Mucosa of rectum (tissue), 2 donors: ENCODE results near the gene SNX27.

Experiments
- H3K27ac ChIP-seq, 2 donors: one replicate each; pipeline ENCODE4 v1.7.0; 2013; ENCODE audit warnings: inconsistent platforms in 2 of 2, low read depth in 2 of 2, low read length in 2 of 2
- H3K27me3 ChIP-seq, 2 donors: one replicate each; pipeline ENCODE4 v1.7.0; 2013; ENCODE audit warnings: low read length in 2 of 2; ENCODE audit not compliant: control insufficient read depth in 2 of 2, insufficient read depth in 2 of 2
- H3K36me3 ChIP-seq, 2 donors: one replicate each; pipeline ENCODE4 v1.7.0; 2013; ENCODE audit warnings: low read length in 2 of 2; ENCODE audit not compliant: control insufficient read depth in 2 of 2, insufficient read depth in 2 of 2
- H3K4me1 ChIP-seq, 2 donors: one replicate each; pipeline ENCODE4 v1.7.0; 2013; ENCODE audit warnings: low read length in 2 of 2, mild to moderate bottlenecking in 1 of 2; ENCODE audit not compliant: control insufficient read depth in 2 of 2, insufficient read depth in 2 of 2
- H3K4me3 ChIP-seq, 2 donors: one replicate each; pipeline ENCODE4 v1.7.0; 2013; ENCODE audit warnings: low read length in 2 of 2
- H3K9ac ChIP-seq, 2 donors: one replicate each; pipeline ENCODE4 v1.7.0; 2013; ENCODE audit warnings: low read length in 2 of 2, low read depth in 1 of 2, mild to moderate bottlenecking in 1 of 2
- H3K9me3 ChIP-seq, 2 donors: one replicate each; pipeline ENCODE4 v1.7.0; 2013; ENCODE audit warnings: low read length in 2 of 2; ENCODE audit not compliant: control insufficient read depth in 2 of 2
- donor health status: healthy.
- donor health status: Normal muscosa, but diverticular disease.

The SNX27 gene

DNA sequence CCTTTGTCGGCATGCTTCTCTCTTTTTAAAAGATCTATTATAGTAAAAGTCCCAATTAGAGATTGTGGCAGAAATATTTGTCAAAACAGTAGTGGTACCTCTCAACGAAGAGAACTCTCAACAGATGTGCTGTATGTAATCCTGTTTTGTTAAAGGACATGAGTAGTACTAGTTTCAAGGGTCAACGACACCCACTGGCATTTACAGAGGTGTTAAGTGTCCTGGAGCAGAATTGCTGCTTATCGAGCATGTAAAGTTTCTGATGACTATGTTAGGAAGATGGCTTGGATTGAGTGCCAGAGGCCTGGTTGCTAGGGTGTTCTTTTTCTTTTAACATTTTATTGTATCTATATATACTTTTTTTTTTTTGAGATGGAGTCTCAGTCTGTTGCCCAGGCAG lies 77.6 kb downstream of the SNX27 start:
- Histone ChIP-seq H3K36me3 (peaks cover 19 to 29% of the 10 kb centered on the region in 2 donors), H3K4me3 (no peak overlapping the region), H3K9ac (no peak overlapping the region), H3K27ac (no peak overlapping the region), H3K9me3 (no peaks in the 10 kb centered on the region), H3K27me3 (no peaks in the 10 kb centered on the region), H3K4me1 (no peaks in the 10 kb centered on the region)

DNA sequence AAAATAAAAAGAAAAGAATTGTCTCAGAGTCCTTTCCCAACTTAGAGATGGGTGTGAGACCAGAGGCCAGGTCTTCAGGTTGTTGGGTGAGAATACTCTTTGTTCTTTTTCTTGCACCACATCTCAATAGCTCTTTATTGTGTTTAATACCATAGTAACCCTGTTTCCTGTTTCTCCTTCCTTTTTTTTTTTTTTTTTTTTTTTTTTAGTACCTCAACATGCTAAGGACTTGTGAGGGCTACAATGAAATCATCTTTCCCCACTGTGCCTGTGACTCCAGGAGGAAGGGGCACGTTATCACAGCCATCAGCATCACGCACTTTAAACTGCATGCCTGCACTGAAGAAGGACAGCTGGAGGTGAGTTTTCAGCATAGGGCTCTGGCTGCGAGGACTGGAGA lies 80.4 kb downstream of the SNX27 start:
- H3K27ac ChIP-seq, result no peak overlapping the region
- no peak overlapping the region for H3K4me3 ChIP-seq
- H3K27me3 ChIP-seq, result no peaks in the 10 kb centered on the region
- peaks cover 25 to 32% of the 10 kb centered on the region in 2 donors for H3K36me3 ChIP-seq
- no peaks in the 10 kb centered on the region for H3K4me1 ChIP-seq
- H3K9me3 ChIP-seq, result no peaks in the 10 kb centered on the region
- no peak overlapping the region for H3K9ac ChIP-seq

DNA sequence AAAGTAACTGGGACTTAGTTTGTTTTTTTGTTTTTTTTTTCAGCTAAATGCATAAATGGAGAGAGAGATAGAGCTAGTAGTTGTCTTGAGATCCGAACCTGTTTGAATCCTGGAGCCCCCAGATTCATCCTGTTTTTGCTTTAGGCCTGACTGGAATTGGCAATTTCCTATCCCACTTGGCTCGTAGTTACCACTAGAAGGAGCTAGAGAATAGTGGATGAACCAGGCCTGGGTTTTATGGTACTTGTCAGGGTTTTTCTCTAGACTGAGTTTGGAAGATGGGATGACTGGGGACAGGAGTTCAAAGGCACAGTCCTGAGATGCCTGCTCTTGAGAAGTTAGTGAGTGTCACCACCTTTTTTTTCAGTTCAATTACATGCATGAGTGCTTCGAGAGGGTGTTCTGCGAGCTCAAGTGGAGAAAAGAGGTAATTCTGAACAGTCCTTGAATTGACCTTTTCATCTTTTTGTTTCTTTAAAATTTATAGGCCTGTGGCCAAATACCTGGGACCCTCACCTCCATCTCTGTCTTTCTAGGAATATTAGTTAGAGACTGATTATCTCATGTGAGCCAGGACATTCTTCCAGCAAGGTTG lies 81.3 kb downstream of the SNX27 start:
- no peaks in the 10 kb centered on the region for H3K9me3 ChIP-seq
- H3K9ac ChIP-seq, result no peak overlapping the region
- no peak overlapping the region for H3K4me3 ChIP-seq
- no peaks in the 10 kb centered on the region for H3K27me3 ChIP-seq
- peaks cover 28 to 37% of the 10 kb centered on the region in 2 donors for H3K36me3 ChIP-seq
- H3K27ac ChIP-seq, result no peak overlapping the region
- H3K4me1 ChIP-seq, result no peaks in the 10 kb centered on the region

DNA sequence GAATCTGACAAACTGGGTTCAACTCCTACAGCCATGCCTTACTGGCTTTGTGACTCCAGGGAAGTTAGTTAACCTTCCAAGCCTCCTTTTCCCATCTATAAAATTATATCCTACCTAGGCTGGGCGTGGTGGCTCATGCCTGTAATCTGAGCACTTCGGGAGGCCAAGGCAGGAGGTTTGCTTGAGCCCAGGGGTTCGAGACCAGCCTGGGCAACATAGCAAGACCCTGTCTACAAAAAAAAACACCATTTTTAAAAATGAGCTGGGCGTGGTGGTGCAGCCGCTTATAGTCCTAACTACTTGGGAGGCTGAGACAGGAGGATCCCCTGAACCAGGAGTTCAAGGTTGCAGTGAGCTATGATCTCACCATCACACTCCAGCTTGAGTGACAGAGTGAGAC lies 89.7 kb downstream of the SNX27 start:
- no peaks in the 10 kb centered on the region for H3K27me3 ChIP-seq
- H3K9ac ChIP-seq, result no peak overlapping the region
- no peaks in the 10 kb centered on the region for H3K9me3 ChIP-seq
- H3K27ac ChIP-seq, result no peak overlapping the region
- H3K4me1 ChIP-seq, result peaks cover 6 to 14% of the 10 kb centered on the region in 2 donors
- no peak overlapping the region for H3K4me3 ChIP-seq
- H3K36me3 ChIP-seq, result peaks cover 14 to 23% of the 10 kb centered on the region in 2 donors

DNA sequence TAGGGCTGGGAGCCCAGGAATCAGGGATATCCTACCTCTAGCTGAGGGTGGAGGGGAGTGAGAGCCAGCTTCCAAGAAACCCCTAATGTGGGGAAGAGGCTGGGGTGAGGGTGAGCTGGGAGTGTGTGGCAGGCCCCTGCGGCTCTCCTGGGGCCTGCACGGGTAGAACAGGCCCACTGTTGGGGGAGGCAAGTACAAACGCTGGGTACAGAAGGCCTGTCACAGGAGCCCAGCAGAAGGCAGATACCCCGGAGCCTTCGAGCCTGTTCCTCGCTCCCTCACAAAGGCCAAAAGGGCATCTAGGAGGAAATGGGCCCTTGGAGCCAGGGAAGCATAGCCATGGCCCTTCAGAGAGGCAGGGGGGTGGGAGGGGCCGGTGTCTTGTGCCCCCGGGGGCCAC lies 91.1 kb downstream of the SNX27 start:
- Histone ChIP-seq H3K4me3 (no peak overlapping the region), H3K36me3 (peaks cover 10 to 15% of the 10 kb centered on the region in 2 donors), H3K4me1 (peaks cover 6 to 14% of the 10 kb centered on the region in 2 donors), H3K9me3 (no peaks in the 10 kb centered on the region), H3K9ac (no peak overlapping the region), H3K27me3 (no peaks in the 10 kb centered on the region), H3K27ac (no peak overlapping the region)

DNA sequence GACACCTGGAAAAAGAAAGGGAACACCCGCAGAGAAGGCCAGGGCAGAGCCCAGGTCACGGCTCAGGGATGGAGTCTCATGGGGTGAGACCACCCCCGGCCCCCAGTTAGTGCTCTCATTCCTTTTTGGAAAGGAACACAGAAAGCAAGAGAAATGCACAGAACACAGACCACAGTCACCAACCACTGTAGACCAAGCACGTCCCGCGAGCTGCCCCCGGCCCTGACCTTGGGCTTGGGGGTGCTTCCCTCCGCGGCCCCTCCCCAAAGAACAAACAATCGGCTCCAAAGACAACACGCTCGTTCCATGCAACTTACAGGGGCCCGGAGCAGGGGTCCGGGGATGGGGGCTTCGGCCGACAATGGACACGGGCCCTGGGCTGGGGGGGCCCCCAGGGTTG lies 92.0 kb downstream of the SNX27 start:
- Histone ChIP-seq H3K36me3 (peaks cover 10 to 14% of the 10 kb centered on the region in 2 donors), H3K9me3 (no peaks in the 10 kb centered on the region), H3K27ac (no peak overlapping the region), H3K4me1 (peaks cover 6 to 14% of the 10 kb centered on the region in 2 donors), H3K9ac (no peak overlapping the region), H3K4me3 (no peak overlapping the region), H3K27me3 (no peaks in the 10 kb centered on the region)

DNA sequence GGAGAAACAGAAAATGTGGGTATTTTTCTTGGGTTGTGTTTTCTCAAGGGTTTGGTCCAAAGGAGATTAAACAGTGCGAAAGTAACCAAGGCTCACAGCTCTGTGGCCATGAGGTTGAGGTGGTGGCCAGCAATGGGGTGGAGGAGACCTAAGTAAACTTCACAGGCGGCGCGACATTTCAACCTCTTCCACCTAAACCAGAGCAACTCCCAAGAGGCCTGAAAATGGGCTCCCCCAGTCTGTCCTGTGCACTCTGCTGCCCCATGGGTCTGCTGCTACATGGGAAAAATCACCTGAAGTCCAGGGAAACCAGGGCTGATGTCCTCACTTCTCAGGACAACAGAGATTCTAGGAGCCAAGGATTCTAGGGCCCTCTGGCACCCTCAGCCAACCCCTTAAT lies 92.4 kb downstream of the SNX27 start:
- no peaks in the 10 kb centered on the region for H3K27me3 ChIP-seq
- no peaks in the 10 kb centered on the region for H3K9me3 ChIP-seq
- no peak overlapping the region for H3K9ac ChIP-seq
- peaks cover 7 to 10% of the 10 kb centered on the region in 2 donors for H3K36me3 ChIP-seq
- no peak overlapping the region for H3K27ac ChIP-seq
- H3K4me1 ChIP-seq, result peaks cover 6 to 14% of the 10 kb centered on the region in 2 donors
- H3K4me3 ChIP-seq, result no peak overlapping the region

DNA sequence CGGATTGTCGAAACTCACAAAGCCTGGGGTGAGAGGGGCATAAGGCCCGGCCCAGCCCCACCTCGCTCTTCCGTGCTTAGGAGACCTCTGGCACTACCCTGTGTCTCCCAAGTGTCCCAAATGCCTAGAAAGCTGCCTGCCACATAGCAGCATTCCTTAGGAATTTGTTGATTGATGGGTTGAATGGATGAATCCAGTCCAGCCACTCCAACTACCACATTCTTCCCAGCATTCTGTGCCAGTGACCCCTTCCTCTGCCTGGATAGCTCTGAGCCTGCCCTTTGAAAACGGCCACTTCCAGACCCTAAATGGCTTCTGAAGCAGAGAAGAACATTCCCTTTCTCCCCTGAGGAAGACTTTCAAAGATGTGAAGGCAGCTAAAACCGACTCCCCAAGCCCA lies 93.3 kb downstream of the SNX27 start:
- Histone ChIP-seq H3K36me3 (peaks cover 4 to 7% of the 10 kb centered on the region in 2 donors), H3K27me3 (no peaks in the 10 kb centered on the region), H3K9ac (no peak overlapping the region), H3K4me1 (peaks cover 6 to 14% of the 10 kb centered on the region in 2 donors), H3K9me3 (no peaks in the 10 kb centered on the region), H3K27ac (no peak overlapping the region), H3K4me3 (no peak overlapping the region)

DNA sequence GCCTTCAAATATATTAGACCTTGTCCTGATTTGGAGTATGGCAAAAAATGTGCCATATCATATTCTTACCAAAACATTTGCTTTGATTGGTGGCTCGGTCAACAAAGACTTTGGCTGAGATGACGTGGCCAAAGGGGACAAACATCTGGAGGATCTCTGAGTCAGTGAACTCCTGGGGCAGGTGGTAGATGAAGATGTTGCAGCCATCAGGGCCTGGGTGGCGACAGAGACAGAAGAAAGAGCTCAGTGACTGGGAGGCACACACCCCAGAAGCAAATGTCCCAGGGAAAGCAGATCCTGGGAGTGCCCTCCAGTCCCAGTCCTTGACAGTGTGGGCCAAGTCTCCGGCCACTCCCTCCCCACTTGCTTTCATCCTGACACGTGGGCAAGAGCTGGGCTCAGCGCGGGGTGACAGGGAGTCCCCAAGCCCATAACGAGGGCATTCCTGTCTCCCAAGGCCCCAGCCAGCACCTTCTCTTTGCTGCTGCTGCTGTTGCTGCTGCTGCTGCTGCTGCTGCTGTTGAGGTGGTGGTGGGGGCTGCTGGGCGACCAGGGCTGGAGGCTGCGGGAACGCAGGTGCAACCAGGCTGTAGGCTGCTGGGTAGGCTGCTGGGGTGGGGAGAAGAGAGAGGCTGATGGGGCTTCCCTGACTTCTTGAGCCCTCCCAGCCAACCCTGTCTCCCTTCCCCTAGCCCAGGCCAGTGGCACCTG lies 94.1 kb downstream of the SNX27 start:
- Histone ChIP-seq H3K36me3 (peaks cover 3 to 5% of the 10 kb centered on the region in 2 donors), H3K9ac (no peak overlapping the region), H3K27ac (no peak overlapping the region), H3K4me3 (no peak overlapping the region), H3K27me3 (no peaks in the 10 kb centered on the region), H3K4me1 (peaks cover 6 to 14% of the 10 kb centered on the region in 2 donors), H3K9me3 (no peaks in the 10 kb centered on the region)

DNA sequence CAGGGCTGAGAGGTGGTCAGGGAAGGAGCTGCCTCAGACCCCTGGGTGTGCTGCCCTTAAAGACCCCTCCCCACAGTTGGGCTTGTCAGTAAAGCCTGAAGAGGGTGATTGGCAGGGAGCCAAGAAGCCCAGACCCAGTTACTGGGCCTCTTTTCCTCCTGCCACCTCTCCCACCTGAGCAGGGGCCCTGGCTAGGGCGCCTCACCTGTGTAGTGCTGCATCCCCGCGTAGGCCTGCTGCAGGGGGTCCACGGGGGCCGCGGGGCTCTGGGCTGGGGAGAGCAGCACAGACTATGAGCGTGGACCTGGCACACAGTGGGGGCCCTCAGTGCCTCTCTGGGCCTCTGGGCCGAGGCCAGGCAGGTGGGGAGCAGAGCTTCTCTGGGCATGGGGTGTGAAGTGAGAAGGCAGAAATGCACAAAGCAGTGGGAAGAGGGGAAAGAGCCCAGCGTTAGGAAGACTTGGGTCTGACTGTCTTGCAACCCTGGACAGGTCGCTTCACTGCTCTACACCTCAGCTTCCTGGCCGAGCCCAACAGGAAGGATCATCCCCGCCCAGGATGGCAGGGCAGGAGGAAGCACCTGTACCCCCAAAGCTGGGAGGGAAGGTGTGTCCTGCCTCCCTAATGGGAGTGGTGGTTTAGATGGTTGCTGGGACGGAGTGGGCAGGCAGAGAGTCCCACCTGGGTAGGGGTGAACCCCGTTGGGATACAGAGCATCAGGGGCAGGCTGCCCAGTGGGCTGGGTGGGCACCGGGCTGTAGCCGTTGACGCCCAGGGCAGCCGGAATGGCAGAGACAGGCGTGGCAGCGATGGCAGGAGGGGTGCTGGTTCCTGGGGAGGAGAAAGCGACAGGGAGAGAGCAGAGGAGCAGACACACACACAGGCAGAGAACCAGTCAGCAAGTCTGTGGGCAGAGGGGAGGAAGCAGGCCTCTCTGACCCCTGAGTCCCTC lies 94.9 kb downstream of the SNX27 start:
- H3K27ac ChIP-seq, result no peak overlapping the region
- H3K9ac ChIP-seq, result no peak overlapping the region
- no peak overlapping the region for H3K4me3 ChIP-seq
- H3K4me1 ChIP-seq, result peaks cover 6 to 14% of the 10 kb centered on the region in 2 donors
- no peaks in the 10 kb centered on the region for H3K36me3 ChIP-seq
- H3K27me3 ChIP-seq, result no peaks in the 10 kb centered on the region
- no peaks in the 10 kb centered on the region for H3K9me3 ChIP-seq
